GM10266 (cell line): ENCODE data around the gene HEXD.

Experiments
- DNase-seq: peaks from one replicate; pipeline ENCODE4 v3.0.0; 2012; ENCODE audit errors: extremely low spot score
- CTCF ChIP-seq: IDR thresholded peaks from 2 replicates; pipeline ENCODE4 v1.5.1; 2012; ENCODE audit warnings: mild to moderate bottlenecking, low read depth; ENCODE audit not compliant: control insufficient read depth, insufficient read depth; ENCODE audit errors: missing control alignments

The HEXD gene

GRCh38 chr17:82483204-82483660 is 65.1 kb downstream of the HEXD start:
- DNase-seq = no peak
- no peak for TF ChIP-seq CTCF

- TF ChIP-seq CTCF = no peak
- DNase-seq = no peak
Observed at GRCh38 chr17:82483836-82484235, 65.7 kb downstream of the HEXD start.

GRCh38 chr17:82486231-82487094 is 68.3 kb downstream of the HEXD start:
- DNase-seq = no peak
- TF ChIP-seq CTCF = no peak

- no peak for TF ChIP-seq CTCF
- DNase-seq = no peak
Observed at GRCh38 chr17:82487910-82488309, 69.8 kb downstream of the HEXD start.

GRCh38 chr17:82489117-82489516 is 71.0 kb downstream of the HEXD start:
- no peak for TF ChIP-seq CTCF
- DNase-seq = no peak

GRCh38 chr17:82489851-82490511 is 71.8 kb downstream of the HEXD start:
- DNase-seq = no peak

More at GRCh38 chr17:82489851-82490511, 71.8 kb downstream of the HEXD start:
- no peak for TF ChIP-seq CTCF
